ENCODE results near the gene TYRO3. TPM values are rescaled to one million over a fixed set of nuclear protein-coding genes. Genes with fewer than 3 reads are reported as not detected.

The TYRO3 gene
- total and polyA plus RNA-seq, 2 donors (not counting 1 experiment from before 2014, with no cell fraction given): 0.05 TPM; not detected in 1

- no peak for ATAC-seq (ENCODE audit: low read depth)
- H3K79me2 ChIP-seq (ENCODE audit: control insufficient read depth, insufficient read depth, low read length): no peaks in the 10 kb centered on the region
- Mint-ChIP-seq H3K9me3 (ENCODE audit: insufficient read depth) (no peaks in the 10 kb centered on the region), H3K4me3 (no peak overlapping the region), H3K27ac (no peak overlapping the region), H3K4me1 (peaks cover 6% of the 10 kb centered on the region), H3K27me3 (peaks cover 28% of the 10 kb centered on the region)
- DNase-seq: no peak
- WGBS (ENCODE audit: insufficient coverage): 83% methylated on average over 1 of the region's 2 CpGs
- H3K9me3 ChIP-seq (ENCODE audit: control extremely low read depth in 1 of 3, control insufficient read depth in 2 of 3, insufficient read depth in 1 of 3, low read length in 2 of 3): no peaks in the 10 kb centered on the region
- no peaks in the 10 kb centered on the region for H4K20me1 ChIP-seq (ENCODE audit: control insufficient read depth, insufficient read depth, low read length, poor library complexity, severe bottlenecking)
- no peak overlapping the region for H3K4me3 ChIP-seq (ENCODE audit: control extremely low read depth in 1 of 5, extremely low read depth in 1 of 5, insufficient read depth in 1 of 5, low read depth in 2 of 5, low read length in 4 of 5)
- peaks cover 0 to 22% (median 10%) of the 10 kb centered on the region in 4 experiments for H3K27me3 ChIP-seq (replicated peaks in 1 of 4; ENCODE audit: control extremely low read depth in 1 of 4, control insufficient read depth in 3 of 4, insufficient read depth in 4 of 4, low read length in 3 of 4)
- intact Hi-C loops (cut with micrococcal nuclease): no loop called here
- H3K4me1 ChIP-seq (ENCODE audit: control insufficient read depth in 2 of 2, insufficient read depth in 2 of 2, low read length in 2 of 2): peaks cover 9 to 10% of the 10 kb centered on the region in 2 donors
- no peak overlapping the region for H3K4me2 ChIP-seq (replicated peaks; ENCODE audit: low read depth, low read length, poor library complexity, severe bottlenecking)
- H3K27ac ChIP-seq (ENCODE audit: low read length in 2 of 2): no peak overlapping the region
- ChIA-PET CTCF (interaction anchor here (2.2 kb wide), 1 partner anchor 23 kb away, joined by 6 read pairs; no protein-coding TSS in a partner anchor), POLR2A (no interaction called here)
- H2AFZ ChIP-seq (ENCODE audit: insufficient read depth, low read depth, low read length, poor library complexity, severe bottlenecking): no peak overlapping the region
- H3K36me3 ChIP-seq (replicated peaks in 1 of 2; ENCODE audit: control extremely low read depth in 1 of 2, control insufficient read depth in 1 of 2, extremely low read depth in 1 of 2, insufficient read depth in 2 of 2, low read length in 1 of 2): no peaks in the 10 kb centered on the region
- TF ChIP-seq, protein P1, sequence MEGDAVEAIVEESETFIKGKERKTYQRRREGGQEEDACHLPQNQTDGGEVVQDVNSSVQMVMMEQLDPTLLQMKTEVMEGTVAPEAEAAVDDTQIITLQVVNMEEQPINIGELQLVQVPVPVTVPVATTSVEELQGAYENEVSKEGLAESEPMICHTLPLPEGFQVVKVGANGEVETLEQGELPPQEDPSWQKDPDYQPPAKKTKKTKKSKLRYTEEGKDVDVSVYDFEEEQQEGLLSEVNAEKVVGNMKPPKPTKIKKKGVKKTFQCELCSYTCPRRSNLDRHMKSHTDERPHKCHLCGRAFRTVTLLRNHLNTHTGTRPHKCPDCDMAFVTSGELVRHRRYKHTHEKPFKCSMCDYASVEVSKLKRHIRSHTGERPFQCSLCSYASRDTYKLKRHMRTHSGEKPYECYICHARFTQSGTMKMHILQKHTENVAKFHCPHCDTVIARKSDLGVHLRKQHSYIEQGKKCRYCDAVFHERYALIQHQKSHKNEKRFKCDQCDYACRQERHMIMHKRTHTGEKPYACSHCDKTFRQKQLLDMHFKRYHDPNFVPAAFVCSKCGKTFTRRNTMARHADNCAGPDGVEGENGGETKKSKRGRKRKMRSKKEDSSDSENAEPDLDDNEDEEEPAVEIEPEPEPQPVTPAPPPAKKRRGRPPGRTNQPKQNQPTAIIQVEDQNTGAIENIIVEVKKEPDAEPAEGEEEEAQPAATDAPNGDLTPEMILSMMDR (IDR thresholded peaks at IDR 0.05): no peak
- TF ChIP-seq EZH2 (IDR thresholded peaks at IDR 0.05; ENCODE audit: borderline replicate concordance, insufficient read depth, low read depth, low read length, poor library complexity, severe bottlenecking): no peak
- no peak overlapping the region for H3K9ac ChIP-seq (ENCODE audit: low read length)
Observed at GRCh38 chr15:41581110-41581509, 22.1 kb downstream of the TYRO3 start.

DNA sequence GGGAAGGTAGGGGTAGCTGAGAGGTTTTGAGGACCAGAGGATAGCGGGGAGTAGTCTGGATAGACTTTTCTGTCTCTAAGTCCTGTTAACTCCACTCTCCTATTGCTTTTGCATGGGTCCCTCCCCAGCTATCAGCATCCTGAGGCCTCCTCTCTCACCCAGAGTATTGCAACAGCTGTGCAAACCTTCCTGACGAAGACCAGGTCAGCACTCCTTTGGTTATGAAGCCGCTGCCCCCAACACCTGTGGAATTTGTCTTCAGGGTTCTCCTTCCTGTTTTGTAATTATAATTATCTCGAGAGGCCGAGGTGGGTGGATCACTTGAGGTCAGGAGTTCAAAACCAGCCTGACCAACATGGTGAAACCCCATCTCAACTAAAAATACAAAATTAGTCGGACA is 24.8 kb downstream of the TYRO3 start:
- Histone ChIP-seq H3K27ac (ENCODE audit: low read length in 2 of 2) (no peak overlapping the region), H3K9me3 (ENCODE audit: control extremely low read depth in 1 of 3, control insufficient read depth in 2 of 3, insufficient read depth in 1 of 3, low read length in 2 of 3) (no peaks in the 10 kb centered on the region), H3K79me2 (ENCODE audit: control insufficient read depth, insufficient read depth, low read length) (no peaks in the 10 kb centered on the region), H3K4me3 (ENCODE audit: control extremely low read depth in 1 of 5, extremely low read depth in 1 of 5, insufficient read depth in 1 of 5, low read depth in 2 of 5, low read length in 4 of 5) (no peak overlapping the region), H4K20me1 (ENCODE audit: control insufficient read depth, insufficient read depth, low read length, poor library complexity, severe bottlenecking) (no peaks in the 10 kb centered on the region), H3K27me3 (replicated peaks in 1 of 4; ENCODE audit: control extremely low read depth in 1 of 4, control insufficient read depth in 3 of 4, insufficient read depth in 4 of 4, low read length in 3 of 4) (peaks cover 0 to 22% (median 10%) of the 10 kb centered on the region in 4 experiments), H3K9ac (ENCODE audit: low read length) (no peak overlapping the region), H3K36me3 (replicated peaks in 1 of 2; ENCODE audit: control extremely low read depth in 1 of 2, control insufficient read depth in 1 of 2, extremely low read depth in 1 of 2, insufficient read depth in 2 of 2, low read length in 1 of 2) (no peaks in the 10 kb centered on the region), H3K4me2 (replicated peaks; ENCODE audit: low read depth, low read length, poor library complexity, severe bottlenecking) (no peak overlapping the region), H3K4me1 (ENCODE audit: control insufficient read depth in 2 of 2, insufficient read depth in 2 of 2, low read length in 2 of 2) (peaks cover 9 to 10% of the 10 kb centered on the region in 2 donors), H2AFZ (ENCODE audit: insufficient read depth, low read depth, low read length, poor library complexity, severe bottlenecking) (no peak overlapping the region)
- ChIA-PET POLR2A (no interaction called here), CTCF (no interaction called here)
- TF ChIP-seq EZH2 (IDR thresholded peaks at IDR 0.05; ENCODE audit: borderline replicate concordance, insufficient read depth, low read depth, low read length, poor library complexity, severe bottlenecking): no peak
- TF ChIP-seq, protein P1 (IDR thresholded peaks at IDR 0.05): no peak
- ATAC-seq (ENCODE audit: low read depth) (no peak), DNase-seq (no peak)
- H3K4me3 Mint-ChIP-seq: peak overlapping the region; percentile 30
- peaks cover 45% of the 10 kb centered on the region for H3K27me3 Mint-ChIP-seq
- intact Hi-C loops (cut with micrococcal nuclease): no loop called here
- no peaks in the 10 kb centered on the region for H3K9me3 Mint-ChIP-seq (ENCODE audit: insufficient read depth)
- H3K27ac Mint-ChIP-seq: no peak overlapping the region
- WGBS (ENCODE audit: insufficient coverage): 81% methylated on average over 3 of the region's 6 CpGs
- H3K4me1 Mint-ChIP-seq: peaks cover 6% of the 10 kb centered on the region
